ENCODE data around the gene GARIN3. TPM values are rescaled to one million over a fixed set of nuclear protein-coding genes. Genes with fewer than 3 reads are reported as not detected.

Gene GARIN3
- total RNA-seq, result not detected

GRCh38 chr5:157166214-157167213 is at the start of gene GARIN3:
TSS of gene GARIN3 (minus strand) at chr5:157166264. CDS start at chr5:157166168, 96 bp downstream.
- no peak for DNase-seq (ENCODE audit: low spot score in 2 of 2)
- H3K4me1 ChIP-seq, result no peaks in the 10 kb centered on the region
- TF ChIP-seq POLR2AphosphoS5 (IDR thresholded peaks at IDR 0.05), result no peak
- no peak for TF ChIP-seq CTCF (IDR thresholded peaks at IDR 0.05)
- TF ChIP-seq POLR2A (IDR thresholded peaks at IDR 0.05), result no peak

GRCh38 chr5:157215514-157216167 is 49.6 kb upstream of the GARIN3 start:
- no peak overlapping the region for H3K4me3 ChIP-seq
- no peak for DNase-seq (ENCODE audit: low spot score in 2 of 2)
- no peak overlapping the region for H3K27ac ChIP-seq
- TF ChIP-seq POLR2AphosphoS5 (IDR thresholded peaks at IDR 0.05) (no peak), CTCF (IDR thresholded peaks at IDR 0.05) (no peak), POLR2A (IDR thresholded peaks at IDR 0.05) (no peak)
- no peaks in the 10 kb centered on the region for H3K4me1 ChIP-seq
- intact Hi-C loops (cut with DNase I; ENCODE audit: low total_unique reads), result no loop called here
- H3K36me3 ChIP-seq, result no peaks in the 10 kb centered on the region
- H3K9me3 ChIP-seq, result no peaks in the 10 kb centered on the region
- no peaks in the 10 kb centered on the region for H3K27me3 ChIP-seq

More at GRCh38 chr5:157166214-157167213, at the start of gene GARIN3:
- intact Hi-C loops (cut with DNase I; ENCODE audit: low total_unique reads), result no loop called here
- Histone ChIP-seq H3K27ac (no peak within 1 kb of the TSS), H3K36me3 (no peaks in the 10 kb centered on the region), H3K4me3 (no peak within 1 kb of the TSS), H3K9me3 (no peaks in the 10 kb centered on the region), H3K27me3 (peaks cover 0 to 12% of the 10 kb centered on the region in 2 donors)

GRCh38 chr5:157214861-157215513 is 48.9 kb upstream of the GARIN3 start:
- TF ChIP-seq POLR2A (IDR thresholded peaks at IDR 0.05) (no peak), CTCF (IDR thresholded peaks at IDR 0.05) (no peak), POLR2AphosphoS5 (IDR thresholded peaks at IDR 0.05) (no peak)
- no peak for DNase-seq (ENCODE audit: low spot score in 2 of 2)
- Histone ChIP-seq H3K27me3 (no peaks in the 10 kb centered on the region), H3K4me1 (no peaks in the 10 kb centered on the region), H3K4me3 (no peak overlapping the region), H3K9me3 (no peaks in the 10 kb centered on the region), H3K36me3 (no peaks in the 10 kb centered on the region), H3K27ac (no peak overlapping the region)
- intact Hi-C loops (cut with DNase I; ENCODE audit: low total_unique reads), result no loop called here

- Histone ChIP-seq H3K4me3 (no peak overlapping the region), H3K27ac (no peak overlapping the region), H3K9me3 (no peaks in the 10 kb centered on the region), H3K36me3 (no peaks in the 10 kb centered on the region), H3K4me1 (no peaks in the 10 kb centered on the region), H3K27me3 (no peaks in the 10 kb centered on the region)
- intact Hi-C loops (cut with DNase I; ENCODE audit: low total_unique reads), result no loop called here
- TF ChIP-seq CTCF (IDR thresholded peaks at IDR 0.05) (no peak), POLR2AphosphoS5 (IDR thresholded peaks at IDR 0.05) (no peak), POLR2A (IDR thresholded peaks at IDR 0.05) (no peak)
- DNase-seq (ENCODE audit: low spot score in 2 of 2), result no peak
These were observed 48.4 kb upstream of the GARIN3 start for GRCh38 chr5:157214415-157214814.
